SK-N-SH (cell line): ENCODE measurements around the gene PEX12. TPM values are rescaled to one million over a fixed set of nuclear protein-coding genes. Genes with fewer than 3 reads are reported as not detected.

Source experiments
- CTCF ChIA-PET: fragments of 300-600, 350-600 bp; formaldehyde crosslinking; extraction: SDS; loops from one replicate; lab custom pipeline; 2021; lab: Yijun Ruan, JAX
- POLR2A ChIA-PET: fragments of 350-600 bp; sonication (Branson Sonifier 250); formaldehyde crosslinking; extraction: SDS; loops from one replicate; lab custom pipeline; 2020; ENCODE audit warnings: antibody characterized with exemption, inconsistent platforms; lab: Yijun Ruan, JAX
- DNase-seq: peaks from one replicate; pipeline ENCODE4 v3.0.0; 2012
- H2AFZ ChIP-seq: fragments of 200-600 bp; sonication (generic); 2 replicates; pipeline ENCODE4 v1.8.1; 2016; ENCODE audit warnings: antibody characterized with exemption, mild to moderate bottlenecking, low read depth
- H3F3A ChIP-seq: fragments of 200-600 bp; sonication (generic); replicated peaks from 2 replicates; pipeline ENCODE3; 2016; ENCODE audit warnings: antibody characterized with exemption, mild to moderate bottlenecking; ENCODE audit not compliant: insufficient read depth
- H3K27ac ChIP-seq, 2 experiments: fragments of 200-500 bp in 1 of 2; fragments of 200-600 bp in 1 of 2; sonication (Bioruptor generic) in 1 of 2; sonication (generic), shearing (Covaris generic) in 1 of 2; 2 replicates each; pipeline versions ENCODE4 v1.5.1 to v1.6.1; 2014 to 2016; ENCODE audit warnings: low read depth in 2 of 2, inconsistent platforms in 1 of 2, low read length in 1 of 2, mild to moderate bottlenecking in 1 of 2, mixed read lengths in 1 of 2
- H3K27me3 ChIP-seq: fragments of 200-600 bp; sonication (generic), shearing (Covaris generic); 2 replicates; pipeline ENCODE4 v1.6.1; 2016; ENCODE audit warnings: mixed run types; ENCODE audit not compliant: insufficient read depth
- H3K36me3 ChIP-seq, 2 experiments: fragments of 200-500 bp in 1 of 2; fragments of 200-600 bp in 1 of 2; sonication (Bioruptor generic) in 1 of 2; sonication (generic) in 1 of 2; replicated peaks in 1 of 2; 2 replicates each; pipeline versions ENCODE3 to v1.5.1; 2014 to 2016; ENCODE audit warnings: low read length in 1 of 2, mild to moderate bottlenecking in 1 of 2; ENCODE audit not compliant: insufficient read depth in 2 of 2, control insufficient read depth in 1 of 2
- H3K4me1 ChIP-seq, 2 experiments: fragments of 200-500 bp in 1 of 2; fragments of 200-600 bp in 1 of 2; sonication (Bioruptor generic) in 1 of 2; sonication (generic), shearing (Covaris generic) in 1 of 2; 2 replicates each; pipeline versions ENCODE4 v1.5.1 to v1.6.1; 2014 to 2016; ENCODE audit warnings: low read depth in 1 of 2, low read length in 1 of 2, mixed run types in 1 of 2; ENCODE audit not compliant: insufficient read depth in 2 of 2, control insufficient read depth in 1 of 2
- H3K4me2 ChIP-seq: fragments of 200-600 bp; sonication (generic), shearing (Covaris generic); 2 replicates; pipeline ENCODE4 v1.6.1; 2017; ENCODE audit warnings: mixed run types
- H3K4me3 ChIP-seq, 2 experiments: fragments of 200-500 bp in 1 of 2; fragments of 200-600 bp in 1 of 2; sonication (Bioruptor generic) in 1 of 2; sonication (generic), shearing (Covaris generic) in 1 of 2; 2 replicates each; pipeline versions ENCODE4 v1.5.1 to v1.8.1; 2014 to 2016; ENCODE audit warnings: low read depth in 2 of 2, inconsistent platforms in 1 of 2, low read length in 1 of 2, mild to moderate bottlenecking in 1 of 2, mixed read lengths in 1 of 2, moderate library complexity in 1 of 2
- H3K79me2 ChIP-seq: fragments of 200-600 bp; sonication (generic); 2 replicates; pipeline ENCODE4 v1.8.1; 2017; ENCODE audit warnings: mild to moderate bottlenecking; ENCODE audit not compliant: insufficient read depth
- H3K9ac ChIP-seq: fragments of 200-600 bp; sonication (generic); 2 replicates; pipeline ENCODE4 v1.6.1; 2017; ENCODE audit warnings: mixed run types
- H3K9me2 ChIP-seq: fragments of 200-600 bp; sonication (generic); 2 replicates; pipeline ENCODE4 v1.6.1; 2017; ENCODE audit warnings: mixed run types
- H3K9me3 ChIP-seq: fragments of 200-600 bp; sonication (generic); 2 replicates; pipeline ENCODE4 v1.6.1; 2017; ENCODE audit warnings: mixed run types, mild to moderate bottlenecking, moderate library complexity
- H4K20me1 ChIP-seq: fragments of 200-600 bp; sonication (generic); 2 replicates; pipeline ENCODE4 v1.6.1; 2017; ENCODE audit warnings: mild to moderate bottlenecking, mixed run types; ENCODE audit not compliant: insufficient read depth
- CHD2 ChIP-seq: fragments of 150-350 bp; IDR thresholded peaks from 2 replicates; pipeline ENCODE4 v1.6.1; 2018; ENCODE audit warnings: low read length; ENCODE audit not compliant: partially characterized antibody
- ELF1 ChIP-seq: IDR thresholded peaks from 2 replicates; pipeline ENCODE4 v1.4.0; 2012
- GATA2 ChIP-seq: sonication (generic); formaldehyde crosslinking; IDR thresholded peaks from 2 replicates; pipeline ENCODE4 v1.5.0; 2020; ENCODE audit warnings: mild to moderate bottlenecking, missing genetic modification reagents
- IRF3 ChIP-seq: fragments of 150-350 bp; IDR thresholded peaks from 2 replicates; pipeline ENCODE4 v1.6.1; 2016; ENCODE audit warnings: mild to moderate bottlenecking, low read depth, low read length
- MEF2A ChIP-seq: IDR thresholded peaks from 2 replicates; pipeline ENCODE4 v1.4.0; 2012; ENCODE audit warnings: low read depth, borderline replicate concordance
- MXI1 ChIP-seq: IDR thresholded peaks from 2 replicates; pipeline ENCODE4 v1.6.1; 2012; ENCODE audit warnings: mild to moderate bottlenecking, low read depth, low read length, improper control_type of control experiment
- RFX5 ChIP-seq: IDR thresholded peaks from 2 replicates; pipeline ENCODE4 v1.6.1; 2012; ENCODE audit warnings: mild to moderate bottlenecking, improper control_type of control experiment, low read length
- TCF12 ChIP-seq: IDR thresholded peaks from 2 replicates; pipeline ENCODE4 v1.4.0; 2012
- USF1 ChIP-seq: IDR thresholded peaks from 2 replicates; pipeline ENCODE4 v1.4.0; 2012; ENCODE audit warnings: low read depth, borderline replicate concordance
- YY1 ChIP-seq: IDR thresholded peaks from 2 replicates; pipeline ENCODE4 v1.4.0; 2012; ENCODE audit warnings: low read depth, mild to moderate bottlenecking
- WGBS: methylation state at CpG from one replicate; pipeline ENCODE4 v1.1.6; 2017; ENCODE audit warnings: low lambda C conversion rate; 5-methylcytosine and 5-hydroxymethylcytosine counted together
- polyA plus RNA-seq, 3 experiments: library from polyadenylated mRNA; depleted of rRNA; stranded (reverse); fragments of >200 nt; gene quantifications; 2 replicates each; pipeline ENCODE4 v1.2.3, GENCODE V29; 2012
- TF ChIP-seq, protein P1 (sequence below): IDR thresholded peaks from 2 replicates; pipeline ENCODE4 v1.4.0; 2012; ENCODE audit warnings: low read depth, borderline replicate concordance
- TF ChIP-seq, protein P2 (sequence below): fragments of 200-600 bp; sonication (generic); IDR thresholded peaks from 2 replicates; pipeline ENCODE4 v1.6.1; 2017; ENCODE audit warnings: antibody characterized with exemption, mild to moderate bottlenecking, moderate library complexity

Gene PEX12
- polyA plus RNA-seq, 1 of the 3 experiments (the other 2 are of a cell fraction) = 4.3 TPM

DNA sequence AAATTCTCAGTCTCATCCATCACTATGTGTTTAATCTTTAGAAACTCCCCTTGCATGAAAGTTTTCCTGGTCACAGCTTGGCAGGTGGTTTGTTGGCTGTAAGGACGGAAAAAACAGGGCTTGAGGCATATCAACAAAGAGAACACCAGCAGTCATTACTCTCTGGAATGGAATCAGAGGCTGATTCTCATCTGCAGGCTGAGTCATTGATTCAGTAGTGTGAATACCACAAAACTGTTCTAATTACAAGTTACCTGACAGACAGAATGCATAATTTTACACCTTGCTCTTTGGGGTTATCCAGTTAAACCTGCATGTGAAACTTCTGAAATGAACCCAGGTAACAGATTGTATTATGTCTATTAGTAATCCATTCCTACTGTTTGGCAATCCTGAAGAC, 29.4 kb downstream of the PEX12 start:
- TF ChIP-seq ELF1 (no peak), RFX5 (no peak), MXI1 (no peak)
- TF ChIP-seq, protein P1, sequence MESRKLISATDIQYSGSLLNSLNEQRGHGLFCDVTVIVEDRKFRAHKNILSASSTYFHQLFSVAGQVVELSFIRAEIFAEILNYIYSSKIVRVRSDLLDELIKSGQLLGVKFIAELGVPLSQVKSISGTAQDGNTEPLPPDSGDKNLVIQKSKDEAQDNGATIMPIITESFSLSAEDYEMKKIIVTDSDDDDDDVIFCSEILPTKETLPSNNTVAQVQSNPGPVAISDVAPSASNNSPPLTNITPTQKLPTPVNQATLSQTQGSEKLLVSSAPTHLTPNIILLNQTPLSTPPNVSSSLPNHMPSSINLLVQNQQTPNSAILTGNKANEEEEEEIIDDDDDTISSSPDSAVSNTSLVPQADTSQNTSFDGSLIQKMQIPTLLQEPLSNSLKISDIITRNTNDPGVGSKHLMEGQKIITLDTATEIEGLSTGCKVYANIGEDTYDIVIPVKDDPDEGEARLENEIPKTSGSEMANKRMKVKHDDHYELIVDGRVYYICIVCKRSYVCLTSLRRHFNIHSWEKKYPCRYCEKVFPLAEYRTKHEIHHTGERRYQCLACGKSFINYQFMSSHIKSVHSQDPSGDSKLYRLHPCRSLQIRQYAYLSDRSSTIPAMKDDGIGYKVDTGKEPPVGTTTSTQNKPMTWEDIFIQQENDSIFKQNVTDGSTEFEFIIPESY = no peak
- Histone ChIP-seq H3K27me3 (peaks cover 76% of the 10 kb centered on the region), H2AFZ (no peak overlapping the region), H3K79me2 (no peaks in the 10 kb centered on the region), H3F3A (no peaks in the 10 kb centered on the region), H3K4me2 (no peak overlapping the region), H3K9me2 (0 out of 2 replicates have a peak, but pooled peaks cover 3% of the 10 kb centered on the region), H3K36me3 (no peaks in the 10 kb centered on the region), H4K20me1 (no peaks in the 10 kb centered on the region; the same call in 1 of the 2 replicates), H3K9me3 (no peaks in the 10 kb centered on the region), H3K4me3 (no peak overlapping the region), H3K27ac (no peak overlapping the region), H3K9ac (no peak overlapping the region), H3K4me1 (no peaks in the 10 kb centered on the region)
- CTCF ChIA-PET = interaction anchor here (1.6 to 3.8 kb wide), 2 partner anchors 10 to 236 kb away, joined by 4 to 21 read pairs; no protein-coding TSS in a partner anchor
- POLR2A ChIA-PET = no interaction called here
- WGBS = 7% methylated on average over 1 of the region's 1 CpG
- no peak for DNase-seq

DNA sequence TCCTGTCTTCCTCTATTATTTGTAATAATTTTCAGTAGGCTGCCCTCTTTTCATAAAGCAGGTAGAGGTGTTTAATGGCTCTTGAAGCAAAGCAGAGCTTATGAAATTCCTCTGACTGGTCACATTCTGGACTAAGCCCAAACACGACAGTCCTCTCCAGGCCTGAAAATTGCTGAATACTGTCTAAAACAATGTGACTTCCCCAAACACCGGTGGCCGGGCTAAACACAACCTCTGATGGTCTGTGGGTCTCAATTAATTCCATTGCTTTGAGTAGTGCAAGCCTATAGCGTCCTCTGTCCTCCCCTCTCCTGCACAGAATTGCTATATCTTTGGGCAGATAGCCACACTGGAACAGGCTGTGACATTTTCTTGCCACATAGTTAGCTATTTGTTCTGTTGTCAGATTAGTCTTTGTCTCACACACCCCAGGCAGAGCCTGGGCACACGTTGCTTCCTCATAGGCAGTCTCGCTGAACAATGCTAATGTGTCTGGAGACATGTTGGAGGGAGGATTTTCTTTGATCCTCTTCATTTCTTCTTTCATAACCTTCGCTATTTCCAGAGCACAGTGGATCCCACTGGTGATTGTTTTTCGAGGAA, 30.1 kb downstream of the PEX12 start:
- H4K20me1 ChIP-seq = no peaks in the 10 kb centered on the region; the same call in 1 of the 2 replicates
- no peak for DNase-seq
- no peaks in the 10 kb centered on the region for H3K36me3 ChIP-seq
- H3K4me2 ChIP-seq = no peak overlapping the region
- no peak overlapping the region for H3K4me3 ChIP-seq
- H3K27ac ChIP-seq = no peak overlapping the region
- no peaks in the 10 kb centered on the region for H3K9me3 ChIP-seq
- H3K27me3 ChIP-seq = peaks cover 70% of the 10 kb centered on the region
- 7% methylated on average over 8 of the region's 8 CpGs for WGBS
- ChIA-PET POLR2A (no interaction called here), CTCF (interaction anchor here (0.6 to 3.8 kb wide), 2 partner anchors 9 to 235 kb away, joined by 3 to 21 read pairs; no protein-coding TSS in a partner anchor)
- no peak for TF ChIP-seq YY1
- H2AFZ ChIP-seq = no peak overlapping the region
- H3K9me2 ChIP-seq = 0 out of 2 replicates have a peak, but pooled peaks cover 3% of the 10 kb centered on the region
- no peaks in the 10 kb centered on the region for H3K4me1 ChIP-seq
- H3K9ac ChIP-seq = no peak overlapping the region
- H3F3A ChIP-seq = no peaks in the 10 kb centered on the region
- no peaks in the 10 kb centered on the region for H3K79me2 ChIP-seq

- DNase-seq = no peak
- Histone ChIP-seq H2AFZ (no peak overlapping the region), H4K20me1 (no peaks in the 10 kb centered on the region; the same call in 1 of the 2 replicates), H3K9me2 (0 out of 2 replicates have a peak, but pooled peaks cover 3% of the 10 kb centered on the region), H3K9ac (no peak overlapping the region), H3K36me3 (no peaks in the 10 kb centered on the region), H3K27ac (no peak overlapping the region), H3F3A (no peaks in the 10 kb centered on the region), H3K9me3 (no peaks in the 10 kb centered on the region), H3K4me1 (no peaks in the 10 kb centered on the region), H3K4me3 (no peak overlapping the region), H3K27me3 (peaks cover 65% of the 10 kb centered on the region), H3K4me2 (no peak overlapping the region), H3K79me2 (no peaks in the 10 kb centered on the region)
- 4% methylated on average over 1 of the region's 1 CpG for WGBS
- ChIA-PET CTCF (no interaction called here), POLR2A (no interaction called here)
- TF ChIP-seq USF1 = no peak
- TF ChIP-seq, protein P2, sequence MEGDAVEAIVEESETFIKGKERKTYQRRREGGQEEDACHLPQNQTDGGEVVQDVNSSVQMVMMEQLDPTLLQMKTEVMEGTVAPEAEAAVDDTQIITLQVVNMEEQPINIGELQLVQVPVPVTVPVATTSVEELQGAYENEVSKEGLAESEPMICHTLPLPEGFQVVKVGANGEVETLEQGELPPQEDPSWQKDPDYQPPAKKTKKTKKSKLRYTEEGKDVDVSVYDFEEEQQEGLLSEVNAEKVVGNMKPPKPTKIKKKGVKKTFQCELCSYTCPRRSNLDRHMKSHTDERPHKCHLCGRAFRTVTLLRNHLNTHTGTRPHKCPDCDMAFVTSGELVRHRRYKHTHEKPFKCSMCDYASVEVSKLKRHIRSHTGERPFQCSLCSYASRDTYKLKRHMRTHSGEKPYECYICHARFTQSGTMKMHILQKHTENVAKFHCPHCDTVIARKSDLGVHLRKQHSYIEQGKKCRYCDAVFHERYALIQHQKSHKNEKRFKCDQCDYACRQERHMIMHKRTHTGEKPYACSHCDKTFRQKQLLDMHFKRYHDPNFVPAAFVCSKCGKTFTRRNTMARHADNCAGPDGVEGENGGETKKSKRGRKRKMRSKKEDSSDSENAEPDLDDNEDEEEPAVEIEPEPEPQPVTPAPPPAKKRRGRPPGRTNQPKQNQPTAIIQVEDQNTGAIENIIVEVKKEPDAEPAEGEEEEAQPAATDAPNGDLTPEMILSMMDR = no peak
- no peak for TF ChIP-seq MEF2A
- TF ChIP-seq CHD2 = no peak
- no peak for TF ChIP-seq IRF3
- TF ChIP-seq TCF12 = no peak
- TF ChIP-seq, protein P1 = no peak
- no peak for TF ChIP-seq GATA2 (CRISPR knock-in tag)
- no peak for TF ChIP-seq YY1
Observed at GRCh38 chr17:35546487-35546886, 31.9 kb downstream of the PEX12 start.
